ENCODE results near the gene GREB1.

Gene GREB1

GRCh38 chr2:11581797-11582611, 48.2 kb downstream of the GREB1 start:
- no peak for DNase-seq (ENCODE audit: low read depth, low spot score)
- H3K4me3 ChIP-seq (ENCODE audit: low read depth, low read length), result no peak overlapping the region
- no peak for TF ChIP-seq CTCF (IDR thresholded peaks at IDR 0.05; ENCODE audit: low read depth, low read length)
- in situ Hi-C loops (cut with HindIII; ENCODE audit: low sequenced_read_pairs), result no loop called here

GRCh38 chr2:11582612-11582861, 48.7 kb downstream of the GREB1 start:
- in situ Hi-C loops (cut with HindIII; ENCODE audit: low sequenced_read_pairs), result no loop called here
- DNase-seq (ENCODE audit: low read depth, low spot score), result no peak
- H3K4me3 ChIP-seq (ENCODE audit: low read depth, low read length), result no peak overlapping the region
- no peak for TF ChIP-seq CTCF (IDR thresholded peaks at IDR 0.05; ENCODE audit: low read depth, low read length)

- peak; percentile 70 for TF ChIP-seq CTCF (IDR thresholded peaks at IDR 0.05; ENCODE audit: low read depth, low read length)
- DNase-seq (ENCODE audit: low read depth, low spot score), result peak; percentile 17
- in situ Hi-C loops (cut with HindIII; ENCODE audit: low sequenced_read_pairs), result no loop called here
Observed at GRCh38 chr2:11582862-11583752, 49.3 kb downstream of the GREB1 start.

GRCh38 chr2:11583840-11584524, 50.1 kb downstream of the GREB1 start:
- peak; percentile 93 for DNase-seq (ENCODE audit: low read depth, low spot score)
- peak; percentile 90 for TF ChIP-seq CTCF (IDR thresholded peaks at IDR 0.05; ENCODE audit: low read depth, low read length)
- H3K4me3 ChIP-seq (ENCODE audit: low read depth, low read length), result no peak overlapping the region
- in situ Hi-C loops (cut with HindIII; ENCODE audit: low sequenced_read_pairs), result no loop called here

More at GRCh38 chr2:11582862-11583752, 49.3 kb downstream of the GREB1 start:
- H3K4me3 ChIP-seq (ENCODE audit: low read depth, low read length), result no peak overlapping the region

GRCh38 chr2:11584525-11585056, 50.7 kb downstream of the GREB1 start:
- TF ChIP-seq CTCF (IDR thresholded peaks at IDR 0.05; ENCODE audit: low read depth, low read length), result no peak
- DNase-seq (ENCODE audit: low read depth, low spot score), result no peak
- in situ Hi-C loops (cut with HindIII; ENCODE audit: low sequenced_read_pairs), result no loop called here
- no peak overlapping the region for H3K4me3 ChIP-seq (ENCODE audit: low read depth, low read length)

GRCh38 chr2:11585071-11585470, 51.2 kb downstream of the GREB1 start:
- in situ Hi-C loops (cut with HindIII; ENCODE audit: low sequenced_read_pairs), result no loop called here
- TF ChIP-seq CTCF (IDR thresholded peaks at IDR 0.05; ENCODE audit: low read depth, low read length), result no peak
- no peak overlapping the region for H3K4me3 ChIP-seq (ENCODE audit: low read depth, low read length)
- DNase-seq (ENCODE audit: low read depth, low spot score), result no peak
